Uterus (tissue), 2 donors: Measurements from ENCODE around the gene GPR12.

ENCODE experiments used
- POLR2A ChIP-seq, 2 donors: fragments of 450-650 bp; IDR thresholded peaks; one replicate each; pipeline ENCODE4 v1.6.1; 2016; ENCODE audit warnings: antibody characterized with exemption in 2 of 2, mild to moderate bottlenecking in 1 of 2, moderate library complexity in 1 of 2
- TF ChIP-seq, protein P1 (sequence below), 4 experiments: fragments of 200-600 bp in 2 of 4; fragments of 450-650 bp in 2 of 4; sonication (generic) in 2 of 4; IDR thresholded peaks; one replicate each; pipeline ENCODE4 v1.5.1; 2016 to 2019; ENCODE audit warnings: antibody characterized with exemption in 4 of 4, mild to moderate bottlenecking in 2 of 4, moderate library complexity in 1 of 4

DNA sequence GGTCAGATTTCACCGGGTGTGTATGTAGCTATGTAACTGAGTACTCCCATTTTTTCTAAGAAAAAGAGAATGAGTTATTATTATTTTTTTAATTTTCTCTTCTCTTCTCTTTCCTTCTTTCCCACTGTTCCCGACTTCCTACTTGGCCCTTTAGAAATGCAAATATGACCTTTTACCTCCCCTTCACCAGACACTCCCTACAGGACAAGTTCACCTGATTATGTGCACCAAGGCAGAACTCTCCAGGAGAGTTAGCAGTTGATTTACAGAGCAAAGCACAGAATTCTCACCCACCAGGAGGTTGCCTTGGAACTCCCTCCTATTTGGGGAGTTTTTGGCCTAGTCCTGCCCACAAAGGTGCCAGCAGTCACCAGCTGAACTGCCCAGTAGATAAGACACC is 49.5 kb upstream of the GPR12 start:
- no peak for TF ChIP-seq POLR2A (IDR thresholded peaks at IDR 0.05)
- TF ChIP-seq, protein P1, sequence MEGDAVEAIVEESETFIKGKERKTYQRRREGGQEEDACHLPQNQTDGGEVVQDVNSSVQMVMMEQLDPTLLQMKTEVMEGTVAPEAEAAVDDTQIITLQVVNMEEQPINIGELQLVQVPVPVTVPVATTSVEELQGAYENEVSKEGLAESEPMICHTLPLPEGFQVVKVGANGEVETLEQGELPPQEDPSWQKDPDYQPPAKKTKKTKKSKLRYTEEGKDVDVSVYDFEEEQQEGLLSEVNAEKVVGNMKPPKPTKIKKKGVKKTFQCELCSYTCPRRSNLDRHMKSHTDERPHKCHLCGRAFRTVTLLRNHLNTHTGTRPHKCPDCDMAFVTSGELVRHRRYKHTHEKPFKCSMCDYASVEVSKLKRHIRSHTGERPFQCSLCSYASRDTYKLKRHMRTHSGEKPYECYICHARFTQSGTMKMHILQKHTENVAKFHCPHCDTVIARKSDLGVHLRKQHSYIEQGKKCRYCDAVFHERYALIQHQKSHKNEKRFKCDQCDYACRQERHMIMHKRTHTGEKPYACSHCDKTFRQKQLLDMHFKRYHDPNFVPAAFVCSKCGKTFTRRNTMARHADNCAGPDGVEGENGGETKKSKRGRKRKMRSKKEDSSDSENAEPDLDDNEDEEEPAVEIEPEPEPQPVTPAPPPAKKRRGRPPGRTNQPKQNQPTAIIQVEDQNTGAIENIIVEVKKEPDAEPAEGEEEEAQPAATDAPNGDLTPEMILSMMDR (IDR thresholded peaks at IDR 0.05), result no peak
